ENCODE data around the gene EPHA3. TPM values are rescaled to one million over a fixed set of nuclear protein-coding genes. Genes with fewer than 3 reads are reported as not detected.

EPHA3 gene
- total and polyA plus RNA-seq, 5 donors from 2014 or later, result not detected

DNA sequence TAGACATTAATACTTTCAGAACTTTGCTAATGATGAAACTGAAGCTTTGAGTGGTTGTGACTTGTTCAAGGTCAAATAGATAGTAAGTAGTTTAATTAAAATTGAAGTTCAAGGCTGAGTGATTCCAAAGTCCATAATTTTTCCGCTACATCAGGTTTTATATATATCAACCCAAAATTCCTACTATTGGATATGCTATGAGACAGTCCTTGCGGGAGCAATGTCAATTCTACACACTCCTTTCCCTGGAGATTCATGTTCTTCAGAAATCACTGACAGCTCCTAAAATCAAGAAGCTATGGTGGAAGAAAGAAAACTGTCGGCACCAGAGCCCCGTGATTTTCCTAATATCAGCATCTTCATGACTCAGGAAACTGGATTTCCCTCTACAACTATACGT is 167.6 kb downstream of the EPHA3 start:
- no peaks in the 10 kb centered on the region for H3K36me3 Mint-ChIP-seq
- no peaks in the 10 kb centered on the region for H3K27me3 ChIP-seq (ENCODE audit: control insufficient read depth, insufficient read depth, low read length)

GRCh38 chr3:89276116-89276515 is 168.7 kb downstream of the EPHA3 start:
- no peaks in the 10 kb centered on the region for H3K27me3 Mint-ChIP-seq
- H3K4me1 Mint-ChIP-seq, result no peaks in the 10 kb centered on the region
- no peak overlapping the region for H3K4me3 Mint-ChIP-seq
- Histone ChIP-seq H3K9me3 (ENCODE audit: control insufficient read depth in 2 of 2, low read length in 2 of 2) (no peaks in the 10 kb centered on the region), H3K27me3 (ENCODE audit: control insufficient read depth, insufficient read depth, low read length) (no peaks in the 10 kb centered on the region), H3K27ac (ENCODE audit: insufficient read depth, low read length, poor library complexity, severe bottlenecking) (no peak overlapping the region), H3K4me3 (ENCODE audit: low read depth, low read length) (no peak overlapping the region), H3K36me3 (ENCODE audit: control insufficient read depth, insufficient read depth, low read length) (no peaks in the 10 kb centered on the region), H3K4me1 (ENCODE audit: control insufficient read depth, insufficient read depth, low read length, poor library complexity, severe bottlenecking) (no peaks in the 10 kb centered on the region)
- H3K27ac Mint-ChIP-seq, result no peak overlapping the region
- ATAC-seq (ENCODE audit: low read depth in 2 of 2) (no peak), DNase-seq (no peak)
- peaks cover 0 to 9% (median 2%) of the 10 kb centered on the region in 7 donors for H3K9me3 Mint-ChIP-seq
- no peaks in the 10 kb centered on the region for H3K36me3 Mint-ChIP-seq

More for the DNA sequence above, 167.6 kb downstream of the EPHA3 start:
- DNase-seq (no peak), ATAC-seq (ENCODE audit: low read depth in 2 of 2) (no peak)
- Histone ChIP-seq H3K9me3 (ENCODE audit: control insufficient read depth in 2 of 2, low read length in 2 of 2) (no peaks in the 10 kb centered on the region), H3K27ac (ENCODE audit: insufficient read depth, low read length, poor library complexity, severe bottlenecking) (no peak overlapping the region), H3K36me3 (ENCODE audit: control insufficient read depth, insufficient read depth, low read length) (no peaks in the 10 kb centered on the region), H3K4me3 (ENCODE audit: low read depth, low read length) (no peak overlapping the region), H3K4me1 (ENCODE audit: control insufficient read depth, insufficient read depth, low read length, poor library complexity, severe bottlenecking) (no peaks in the 10 kb centered on the region)
- Mint-ChIP-seq H3K9me3 (peaks cover 0 to 12% (median 4%) of the 10 kb centered on the region in 7 donors), H3K27me3 (no peaks in the 10 kb centered on the region), H3K4me3 (no peak overlapping the region), H3K27ac (no peak overlapping the region), H3K4me1 (no peaks in the 10 kb centered on the region)

GRCh38 chr3:89278302-89279025 is 171.0 kb downstream of the EPHA3 start:
- ATAC-seq (ENCODE audit: low read depth in 2 of 2), result no peak
- DNase-seq, result no peak
- Mint-ChIP-seq H3K36me3 (no peaks in the 10 kb centered on the region), H3K4me1 (no peaks in the 10 kb centered on the region), H3K27me3 (no peaks in the 10 kb centered on the region), H3K27ac (no peak overlapping the region), H3K4me3 (no peak overlapping the region), H3K9me3 (peaks cover 0 to 6% (median 2%) of the 10 kb centered on the region in 7 donors)
- H3K4me1 ChIP-seq (ENCODE audit: control insufficient read depth, insufficient read depth, low read length, poor library complexity, severe bottlenecking), result no peaks in the 10 kb centered on the region
- H3K27ac ChIP-seq (ENCODE audit: insufficient read depth, low read length, poor library complexity, severe bottlenecking), result no peak overlapping the region
- H3K27me3 ChIP-seq (ENCODE audit: control insufficient read depth, insufficient read depth, low read length), result no peaks in the 10 kb centered on the region
- H3K9me3 ChIP-seq (ENCODE audit: control insufficient read depth in 2 of 2, low read length in 2 of 2), result no peaks in the 10 kb centered on the region
- no peaks in the 10 kb centered on the region for H3K36me3 ChIP-seq (ENCODE audit: control insufficient read depth, insufficient read depth, low read length)
- H3K4me3 ChIP-seq (ENCODE audit: low read depth, low read length), result no peak overlapping the region

DNA sequence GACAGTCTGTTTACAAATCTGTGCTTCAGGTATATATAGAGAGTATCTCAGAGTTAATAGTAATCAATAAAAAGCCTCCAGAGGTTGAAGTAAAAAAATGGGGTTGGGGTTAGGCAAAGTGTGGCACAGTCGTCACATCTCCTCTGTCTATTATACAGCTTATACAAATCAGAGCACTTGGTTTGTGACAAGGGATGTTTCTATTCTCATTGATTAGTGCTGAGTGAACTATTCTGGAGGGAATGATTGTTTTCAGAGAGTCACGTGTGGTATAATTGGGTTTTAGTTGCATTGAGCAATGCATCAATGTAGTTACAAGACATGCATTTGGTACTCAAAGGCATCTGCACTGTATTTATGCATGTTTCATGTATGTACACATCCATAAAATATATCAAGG is 172.9 kb downstream of the EPHA3 start:
- no peak overlapping the region for H3K27ac Mint-ChIP-seq
- Histone ChIP-seq H3K4me3 (ENCODE audit: low read depth, low read length) (no peak overlapping the region), H3K36me3 (ENCODE audit: control insufficient read depth, insufficient read depth, low read length) (no peaks in the 10 kb centered on the region), H3K27me3 (ENCODE audit: control insufficient read depth, insufficient read depth, low read length) (no peaks in the 10 kb centered on the region), H3K9me3 (ENCODE audit: control insufficient read depth in 2 of 2, low read length in 2 of 2) (no peaks in the 10 kb centered on the region), H3K27ac (ENCODE audit: insufficient read depth, low read length, poor library complexity, severe bottlenecking) (no peak overlapping the region), H3K4me1 (ENCODE audit: control insufficient read depth, insufficient read depth, low read length, poor library complexity, severe bottlenecking) (no peaks in the 10 kb centered on the region)
- peaks cover 0 to 9% (median 3%) of the 10 kb centered on the region in 7 donors for H3K9me3 Mint-ChIP-seq
- no peak for DNase-seq
- H3K27me3 Mint-ChIP-seq, result no peaks in the 10 kb centered on the region
- H3K4me3 Mint-ChIP-seq, result no peak overlapping the region
- no peak for ATAC-seq (ENCODE audit: low read depth in 2 of 2)
- no peaks in the 10 kb centered on the region for H3K4me1 Mint-ChIP-seq
- no peaks in the 10 kb centered on the region for H3K36me3 Mint-ChIP-seq

- H3K36me3 ChIP-seq (ENCODE audit: control insufficient read depth, insufficient read depth, low read length), result no peaks in the 10 kb centered on the region
- H3K4me3 ChIP-seq (ENCODE audit: low read depth, low read length), result no peak overlapping the region
- Mint-ChIP-seq H3K27me3 (no peaks in the 10 kb centered on the region), H3K4me1 (no peaks in the 10 kb centered on the region), H3K36me3 (no peaks in the 10 kb centered on the region), H3K4me3 (no peak overlapping the region), H3K27ac (no peak overlapping the region), H3K9me3 (peaks cover 0 to 15% (median 3%) of the 10 kb centered on the region in 7 donors)
- ATAC-seq (ENCODE audit: low read depth in 2 of 2), result no peak
- no peaks in the 10 kb centered on the region for H3K9me3 ChIP-seq (ENCODE audit: control insufficient read depth in 2 of 2, low read length in 2 of 2)
- H3K27me3 ChIP-seq (ENCODE audit: control insufficient read depth, insufficient read depth, low read length), result no peaks in the 10 kb centered on the region
- H3K4me1 ChIP-seq (ENCODE audit: control insufficient read depth, insufficient read depth, low read length, poor library complexity, severe bottlenecking), result no peaks in the 10 kb centered on the region
- no peak for DNase-seq
- no peak overlapping the region for H3K27ac ChIP-seq (ENCODE audit: insufficient read depth, low read length, poor library complexity, severe bottlenecking)
Observed at GRCh38 chr3:89280822-89281365, 173.5 kb downstream of the EPHA3 start.

DNA sequence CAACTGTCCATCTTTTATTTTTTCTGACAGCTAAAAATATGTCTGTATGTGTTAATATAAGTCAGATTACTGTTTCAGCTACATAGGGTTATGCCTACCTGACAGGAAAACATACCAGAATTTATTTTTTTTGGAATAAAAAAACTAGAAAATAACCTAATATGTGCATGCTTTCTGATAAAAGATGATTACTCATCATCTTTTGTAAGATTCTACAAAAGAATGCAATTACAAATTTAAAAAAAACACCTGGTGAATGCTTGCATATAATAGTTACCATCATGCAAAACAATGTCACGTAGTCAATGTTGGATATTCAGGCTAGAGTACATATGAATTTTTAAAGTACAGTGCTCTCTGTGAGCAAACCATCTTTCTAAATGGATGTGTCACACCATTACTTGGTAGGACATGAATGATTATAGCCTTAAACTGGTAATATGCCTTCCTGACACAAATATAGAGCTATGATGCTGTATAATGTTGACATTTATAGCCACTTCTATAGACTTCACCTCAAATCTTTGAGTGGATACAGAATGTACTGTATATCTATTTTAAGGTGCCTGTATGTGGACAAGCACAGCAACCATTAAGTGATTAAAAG is 180.6 kb downstream of the EPHA3 start:
- no peaks in the 10 kb centered on the region for H3K36me3 Mint-ChIP-seq
- H3K36me3 ChIP-seq (ENCODE audit: control insufficient read depth, insufficient read depth, low read length), result no peaks in the 10 kb centered on the region
- DNase-seq (no peak), ATAC-seq (ENCODE audit: low read depth in 2 of 2) (no peak)
- H3K9me3 Mint-ChIP-seq, result peaks cover 0 to 29% (median 9%) of the 10 kb centered on the region in 7 donors
- no peaks in the 10 kb centered on the region for H3K4me1 Mint-ChIP-seq
- H3K4me3 Mint-ChIP-seq, result no peak overlapping the region
- H3K27ac Mint-ChIP-seq, result no peak overlapping the region
- H3K9me3 ChIP-seq (ENCODE audit: control insufficient read depth in 2 of 2, low read length in 2 of 2), result no peaks in the 10 kb centered on the region
- no peaks in the 10 kb centered on the region for H3K27me3 ChIP-seq (ENCODE audit: control insufficient read depth, insufficient read depth, low read length)
- no peak overlapping the region for H3K27ac ChIP-seq (ENCODE audit: insufficient read depth, low read length, poor library complexity, severe bottlenecking)
- H3K4me1 ChIP-seq (ENCODE audit: control insufficient read depth, insufficient read depth, low read length, poor library complexity, severe bottlenecking), result no peaks in the 10 kb centered on the region
- H3K4me3 ChIP-seq (ENCODE audit: low read depth, low read length), result no peak overlapping the region
- no peaks in the 10 kb centered on the region for H3K27me3 Mint-ChIP-seq

DNA sequence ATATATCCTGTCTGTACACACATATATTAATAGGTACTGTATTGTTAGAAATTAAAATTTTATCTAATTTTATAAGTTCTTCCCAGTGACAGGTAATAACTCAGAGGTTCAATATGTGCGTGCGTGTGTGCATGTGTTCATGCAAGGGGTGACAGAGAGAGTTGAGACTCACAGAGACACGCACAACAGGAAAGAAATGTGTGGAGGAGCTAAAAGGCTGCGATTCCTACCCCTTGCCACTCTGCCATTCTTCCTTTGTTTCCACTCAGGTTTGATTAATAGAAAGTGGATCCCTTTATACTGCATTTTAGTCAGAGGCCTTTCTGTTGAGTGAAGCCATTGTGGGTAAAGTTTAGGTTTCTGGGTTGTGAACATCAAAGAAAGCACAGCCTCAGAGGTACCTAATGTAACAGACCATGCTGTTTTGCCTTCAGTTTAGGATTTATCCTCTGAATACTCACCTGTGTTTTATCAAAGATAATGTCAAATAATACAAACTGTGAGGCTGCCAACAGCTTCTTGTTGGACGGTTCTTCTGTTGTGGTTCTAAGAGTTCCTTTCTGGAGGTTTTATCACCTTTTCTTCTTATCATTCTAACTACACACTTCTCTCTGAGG is 182.3 kb downstream of the EPHA3 start:
- DNase-seq, result no peak
- H3K36me3 Mint-ChIP-seq, result no peaks in the 10 kb centered on the region
- H3K4me1 ChIP-seq (ENCODE audit: control insufficient read depth, insufficient read depth, low read length, poor library complexity, severe bottlenecking), result no peaks in the 10 kb centered on the region
- peaks cover 2 to 32% (median 8%) of the 10 kb centered on the region in 7 donors for H3K9me3 Mint-ChIP-seq
- H3K4me3 Mint-ChIP-seq, result no peak overlapping the region
- H3K27me3 Mint-ChIP-seq, result no peaks in the 10 kb centered on the region
- no peak for ATAC-seq (ENCODE audit: low read depth in 2 of 2)
- H3K4me1 Mint-ChIP-seq, result no peaks in the 10 kb centered on the region
- no peak overlapping the region for H3K4me3 ChIP-seq (ENCODE audit: low read depth, low read length)
- no peak overlapping the region for H3K27ac Mint-ChIP-seq
- H3K27me3 ChIP-seq (ENCODE audit: control insufficient read depth, insufficient read depth, low read length), result no peaks in the 10 kb centered on the region
- H3K36me3 ChIP-seq (ENCODE audit: control insufficient read depth, insufficient read depth, low read length), result no peaks in the 10 kb centered on the region
- no peak overlapping the region for H3K27ac ChIP-seq (ENCODE audit: insufficient read depth, low read length, poor library complexity, severe bottlenecking)
- no peaks in the 10 kb centered on the region for H3K9me3 ChIP-seq (ENCODE audit: control insufficient read depth in 2 of 2, low read length in 2 of 2)

All from CD4-positive, CD25-positive, alpha-beta regulatory T cell (primary cell).